G401.6 (cell line): ENCODE data around the gene SDF2L1.
"Not testable (repeated sequence)": the region's sequence is repeated elsewhere in the genome, so short reads cannot be mapped to it uniquely, and the experiment has no call there.

ENCODE experiments used
- FAIRE-seq: peaks from 2 replicates; lab custom pipeline; 2012; peaks lifted over from hg19 to GRCh38; lab: Jason Lieb, UNC

The SDF2L1 gene

GRCh38 chr22:21661991-21662390 lies 19.9 kb downstream of the SDF2L1 start:
- no peak for FAIRE-seq

DNA sequence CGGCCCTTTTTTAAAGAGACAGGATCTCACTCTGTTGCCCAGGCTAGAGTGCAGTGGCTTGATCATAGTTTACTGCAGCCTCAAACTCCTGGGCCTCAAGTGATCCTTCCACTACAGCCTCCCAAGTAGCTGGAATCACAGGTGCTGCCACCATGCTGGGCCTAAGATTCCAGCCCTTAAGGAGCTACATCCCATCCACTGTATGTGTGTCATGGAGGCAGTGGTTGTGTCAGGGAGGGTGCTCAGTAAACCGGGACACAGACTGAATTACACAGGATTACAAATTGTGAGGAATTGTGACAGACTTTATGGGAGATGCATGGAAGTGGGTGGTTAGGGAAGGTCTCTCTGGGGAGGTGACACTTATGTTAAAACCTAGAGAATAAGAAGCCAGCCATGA lies 21.6 kb downstream of the SDF2L1 start:
- FAIRE-seq, result no peak

- no peak for FAIRE-seq
Observed at GRCh38 chr22:21665047-21665851, 23.1 kb downstream of the SDF2L1 start.

- FAIRE-seq, result no peak
Observed at GRCh38 chr22:21666786-21667185, 24.7 kb downstream of the SDF2L1 start.

DNA sequence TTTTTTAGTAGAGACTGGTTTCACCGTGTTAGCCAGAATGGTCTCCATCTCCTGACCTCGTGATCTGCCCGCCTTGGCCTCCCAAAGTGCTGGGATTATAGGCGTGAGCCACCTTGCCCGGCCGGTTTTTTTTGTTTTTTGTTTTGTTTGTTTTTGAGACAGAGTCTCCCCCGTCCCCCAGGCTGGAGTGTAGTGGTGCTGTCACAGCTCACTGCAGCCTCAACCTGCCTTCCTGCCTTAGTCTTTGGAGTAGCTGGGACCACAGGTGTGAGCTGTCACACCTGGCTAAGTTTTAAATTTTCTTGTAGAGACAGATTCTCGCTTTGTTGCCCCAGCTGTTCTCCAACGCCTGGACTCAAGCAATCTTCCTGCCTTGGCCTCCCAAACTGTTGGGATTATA lies 26.9 kb downstream of the SDF2L1 start:
- FAIRE-seq, result no peak

GRCh38 chr22:21672107-21672629 lies 30.1 kb downstream of the SDF2L1 start:
- FAIRE-seq, result no peak

GRCh38 chr22:21673534-21674321 lies 31.6 kb downstream of the SDF2L1 start:
- no peak for FAIRE-seq

GRCh38 chr22:21674638-21675245 lies 32.6 kb downstream of the SDF2L1 start:
- no peak for FAIRE-seq

DNA sequence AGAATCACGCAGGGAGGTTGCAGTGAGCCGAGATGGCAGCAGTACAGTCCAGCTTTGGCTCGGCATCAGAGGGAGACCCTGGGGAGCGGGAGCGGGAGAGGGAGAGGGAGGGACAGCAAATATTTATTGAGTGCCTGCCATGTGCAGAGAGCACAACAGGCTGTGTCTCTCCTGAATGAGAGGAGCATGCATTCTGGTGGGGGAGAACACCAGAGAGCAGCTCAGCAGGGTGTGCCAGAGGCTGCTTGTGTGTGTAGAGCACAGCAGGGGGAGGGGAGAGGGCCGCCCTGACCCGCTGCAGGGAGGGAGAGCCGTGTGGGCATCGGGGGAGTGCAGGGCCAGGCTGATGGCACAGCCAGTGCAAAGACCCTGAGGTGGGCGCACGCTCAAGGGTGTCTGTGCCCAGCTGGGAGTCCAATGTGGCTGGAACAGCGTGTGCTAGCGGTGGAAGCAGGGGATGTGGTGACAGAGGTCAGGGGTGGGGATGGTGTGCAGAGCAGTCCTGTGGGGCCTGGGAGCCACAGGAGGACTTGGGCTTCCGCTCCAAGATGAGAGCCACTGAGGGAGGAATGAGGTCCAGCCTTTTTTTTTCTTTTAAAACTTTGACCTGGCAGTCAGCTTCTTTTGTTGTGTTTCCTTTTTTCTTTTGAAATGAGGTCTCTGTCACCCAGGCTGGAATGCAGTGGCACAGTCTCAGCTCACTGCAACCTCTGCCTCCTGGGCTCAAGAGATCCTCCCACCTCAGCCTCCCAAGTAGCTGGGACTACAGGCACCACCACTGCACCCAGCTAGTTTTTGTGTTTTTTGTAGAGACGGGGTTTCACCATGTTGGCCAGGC lies 35.7 kb downstream of the SDF2L1 start:
- FAIRE-seq, result no peak

DNA sequence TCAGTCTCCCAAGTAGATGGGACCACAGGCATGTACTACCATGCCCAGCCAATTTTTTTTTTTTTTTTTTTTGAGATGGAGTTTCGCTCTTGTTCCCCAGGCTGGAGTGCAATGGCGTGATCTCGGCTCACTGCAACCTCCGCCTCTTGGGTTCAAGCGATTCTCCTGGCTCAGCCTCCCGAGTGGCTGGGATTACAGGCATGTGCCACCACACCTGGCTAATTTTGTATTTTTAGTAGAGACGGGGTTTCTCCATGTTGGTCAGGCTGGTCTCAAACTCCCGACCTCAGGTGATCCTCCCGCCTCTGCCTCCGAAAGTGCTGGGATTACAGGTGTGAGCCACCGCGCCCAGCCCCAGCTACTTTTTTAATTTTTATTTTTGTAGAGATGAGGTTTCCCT lies 36.7 kb downstream of the SDF2L1 start:
- FAIRE-seq, result not testable (repeated sequence)

DNA sequence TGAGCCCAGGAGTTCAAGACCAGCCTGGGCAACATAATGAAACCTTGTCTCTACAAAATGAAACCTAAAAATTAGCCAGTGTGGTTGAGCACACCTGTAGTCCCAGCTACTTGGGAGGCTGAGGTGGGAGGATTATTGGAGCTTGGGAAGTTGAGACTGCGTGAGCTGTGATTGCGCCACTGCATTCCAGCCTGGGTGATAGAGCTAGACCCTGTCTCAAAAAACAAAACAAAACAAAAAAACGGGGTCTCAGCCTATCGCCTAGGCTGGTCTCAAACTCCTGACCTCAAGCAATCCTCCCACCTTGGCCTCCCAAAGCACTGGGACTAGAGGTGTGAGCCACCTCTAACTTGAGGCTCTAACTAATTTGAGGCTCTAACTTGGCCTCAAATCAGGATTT lies 37.3 kb downstream of the SDF2L1 start:
- FAIRE-seq, result no peak

GRCh38 chr22:21680830-21681565 lies 38.9 kb downstream of the SDF2L1 start:
- FAIRE-seq, result no peak

- FAIRE-seq, result no peak
Observed at GRCh38 chr22:21681566-21682370, 39.7 kb downstream of the SDF2L1 start.

DNA sequence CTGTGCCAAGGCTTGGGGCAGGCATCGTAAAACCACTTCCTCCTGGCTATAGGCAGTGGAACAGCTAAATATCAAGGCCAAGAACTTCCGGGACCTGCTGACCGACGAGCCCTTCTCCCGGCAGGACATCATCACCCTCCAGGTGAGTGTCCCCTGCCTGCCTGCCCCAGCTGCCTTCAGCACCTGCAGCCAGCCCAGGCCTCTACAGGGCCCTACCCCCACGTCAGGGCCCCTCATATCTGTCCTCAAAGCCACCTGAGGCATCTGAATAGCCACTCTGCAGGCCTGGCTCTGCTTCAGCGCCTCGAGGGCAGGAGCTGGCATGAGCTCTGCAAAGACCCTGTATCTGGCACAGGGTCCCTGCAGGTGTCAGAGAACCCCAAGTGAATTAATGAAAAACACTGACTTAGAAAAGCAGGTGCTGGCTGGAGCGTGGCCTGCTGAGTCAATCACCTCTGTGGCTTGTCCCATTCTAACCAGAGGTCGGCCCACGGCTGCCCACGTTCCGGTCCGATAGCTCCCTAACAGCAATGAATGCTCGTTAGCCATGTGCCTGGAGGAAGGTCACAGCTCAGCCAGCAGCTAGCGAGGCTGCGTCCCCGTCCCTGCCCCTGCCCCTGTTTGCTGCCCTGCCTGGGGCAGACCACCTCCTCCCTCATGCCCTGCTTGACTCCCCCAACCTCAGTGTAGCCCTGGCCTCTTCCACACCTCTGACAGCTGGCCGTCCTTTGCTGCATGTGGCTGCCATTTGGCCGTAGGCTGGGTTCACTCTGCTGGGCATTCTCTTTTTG lies 40.5 kb downstream of the SDF2L1 start:
- no peak for FAIRE-seq

GRCh38 chr22:21683401-21683811 lies 41.3 kb downstream of the SDF2L1 start:
- no peak for FAIRE-seq

DNA sequence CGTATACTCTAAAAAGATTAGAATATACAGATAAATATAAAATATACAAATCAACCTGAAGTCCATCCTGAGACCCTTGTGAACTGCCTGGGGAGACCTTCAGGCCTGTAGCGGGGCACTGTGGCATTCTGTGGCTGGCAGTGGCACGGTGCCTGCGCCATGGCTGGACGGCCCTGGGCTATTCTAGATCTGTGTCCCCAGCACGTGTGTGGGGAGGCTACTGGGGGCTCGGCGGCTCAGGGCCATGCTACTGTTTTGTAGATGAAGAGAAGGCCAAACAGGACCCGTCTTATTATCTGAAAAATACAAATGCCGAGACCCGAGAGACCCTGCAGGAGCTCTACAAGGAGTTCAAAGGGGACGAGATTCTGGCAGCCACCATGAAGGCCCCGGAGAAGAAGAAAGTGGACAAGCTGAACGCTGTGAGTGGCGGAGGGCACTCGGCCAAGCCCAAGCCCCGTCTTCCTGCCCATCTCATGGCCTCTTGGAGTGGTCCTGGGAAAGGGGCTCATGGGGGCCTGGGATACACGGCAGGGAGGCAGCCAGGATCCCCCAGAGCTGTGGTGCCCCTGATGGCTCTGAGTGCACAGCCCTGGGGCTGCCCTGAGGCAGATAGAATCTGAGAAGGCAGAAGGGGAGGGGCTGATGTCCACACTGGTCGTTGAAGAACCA lies 42.5 kb downstream of the SDF2L1 start:
- FAIRE-seq, result no peak

- no peak for FAIRE-seq
Observed at GRCh38 chr22:21685164-21685513, 43.0 kb downstream of the SDF2L1 start.

DNA sequence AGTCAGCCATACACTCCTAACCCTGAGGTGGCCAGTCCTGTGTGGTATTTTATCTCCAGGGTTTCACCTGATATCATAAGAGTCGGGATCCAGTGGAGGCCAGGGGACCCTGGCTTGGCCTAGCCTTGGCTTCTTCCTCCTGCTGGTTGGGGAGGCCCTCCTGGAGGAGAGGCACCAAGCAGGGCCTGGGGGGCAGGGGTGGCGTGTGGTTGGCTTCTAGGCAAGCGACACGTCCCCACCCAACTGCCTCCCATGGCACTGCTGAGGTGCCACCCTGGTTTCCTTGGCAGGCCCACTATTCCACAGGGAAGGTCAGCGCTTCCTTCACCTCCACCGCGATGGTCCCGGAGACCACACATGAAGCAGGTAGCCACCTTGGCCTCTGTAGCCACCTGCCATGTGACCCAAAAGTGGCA lies 44.1 kb downstream of the SDF2L1 start:
- FAIRE-seq, result no peak
